Activated naive CD4-positive, alpha-beta T cell treated with anti-CD3 and anti-CD28 coated beads, Interleukin-2, amount 10 ng/mL, durations not matched to agents 7 days and 5 days (primary cell): ENCODE measurements around the gene CHD5.
A peak's percentile ranks its signal among the peaks of the same experiment; 100 is the strongest.

Experiments used
- CTCF ChIA-PET: fragments of 350-600 bp; sonication (Branson Sonifier 250); formaldehyde crosslinking; loops from one replicate; lab custom pipeline; 2021; ENCODE audit warnings: antibody characterized with exemption; lab: Charles Lee
- DNase-seq: peaks from one replicate; pipeline ENCODE4 v3.0.0-alpha.2; 2020
- H3K27ac Mint-ChIP-seq: one replicate; pipeline ENCODE4 v1.8.0; 2021; ENCODE audit warnings: mild to moderate bottlenecking, moderate library complexity, mixed read lengths
- H3K27me3 Mint-ChIP-seq: one replicate; pipeline ENCODE4 v1.8.0; 2021; ENCODE audit warnings: mild to moderate bottlenecking, mixed read lengths
- H3K36me3 Mint-ChIP-seq: one replicate; pipeline ENCODE4 v1.8.0; 2021; ENCODE audit warnings: mixed read lengths
- H3K4me1 Mint-ChIP-seq: one replicate; pipeline ENCODE4 v1.8.0; 2021; ENCODE audit warnings: mixed read lengths
- H3K4me3 Mint-ChIP-seq: one replicate; pipeline ENCODE4 v1.8.0; 2021; ENCODE audit warnings: mild to moderate bottlenecking, moderate library complexity, mixed read lengths
- H3K9me3 Mint-ChIP-seq: one replicate; pipeline ENCODE4 v1.8.0; 2021; ENCODE audit warnings: mixed read lengths

The CHD5 gene

GRCh38 chr1:6123083-6123482, 57.0 kb downstream of the CHD5 start:
- Mint-ChIP-seq H3K36me3 (no peaks in the 10 kb centered on the region), H3K27me3 (peaks cover 22% of the 10 kb centered on the region), H3K9me3 (no peaks in the 10 kb centered on the region), H3K27ac (no peak overlapping the region), H3K4me1 (peaks cover 5% of the 10 kb centered on the region), H3K4me3 (no peak overlapping the region)
- CTCF ChIA-PET = no interaction called here
- DNase-seq = no peak

- CTCF ChIA-PET = no interaction called here
- Mint-ChIP-seq H3K27me3 (peaks cover 14% of the 10 kb centered on the region), H3K36me3 (no peaks in the 10 kb centered on the region)
Observed at GRCh38 chr1:6121651-6122370, 58.3 kb downstream of the CHD5 start.

GRCh38 chr1:6121021-6121421, 59.1 kb downstream of the CHD5 start:
- H3K36me3 Mint-ChIP-seq = no peaks in the 10 kb centered on the region
- H3K27ac Mint-ChIP-seq = no peak overlapping the region
- no peak overlapping the region for H3K4me3 Mint-ChIP-seq
- CTCF ChIA-PET = no interaction called here
- H3K4me1 Mint-ChIP-seq = peaks cover 4% of the 10 kb centered on the region
- H3K27me3 Mint-ChIP-seq = peaks cover 10% of the 10 kb centered on the region
- peaks cover 6% of the 10 kb centered on the region for H3K9me3 Mint-ChIP-seq
- no peak for DNase-seq

More at GRCh38 chr1:6121651-6122370, 58.3 kb downstream of the CHD5 start:
- peaks cover 1% of the 10 kb centered on the region for H3K4me1 Mint-ChIP-seq
- DNase-seq = peak; percentile 14
- H3K27ac Mint-ChIP-seq = no peak overlapping the region
- H3K9me3 Mint-ChIP-seq = peaks cover 3% of the 10 kb centered on the region
- H3K4me3 Mint-ChIP-seq = no peak overlapping the region

GRCh38 chr1:6118415-6118814, 61.7 kb downstream of the CHD5 start:
- H3K27ac Mint-ChIP-seq = no peak overlapping the region
- no peak for DNase-seq
- CTCF ChIA-PET = no interaction called here
- H3K4me3 Mint-ChIP-seq = no peak overlapping the region
- H3K36me3 Mint-ChIP-seq = no peaks in the 10 kb centered on the region
- peaks cover 4% of the 10 kb centered on the region for H3K4me1 Mint-ChIP-seq
- peaks cover 16% of the 10 kb centered on the region for H3K27me3 Mint-ChIP-seq
- H3K9me3 Mint-ChIP-seq = peaks cover 6% of the 10 kb centered on the region

- peaks cover 4% of the 10 kb centered on the region for H3K4me1 Mint-ChIP-seq
- H3K9me3 Mint-ChIP-seq = peaks cover 6% of the 10 kb centered on the region
- H3K27me3 Mint-ChIP-seq = peaks cover 24% of the 10 kb centered on the region
- DNase-seq = no peak
- CTCF ChIA-PET = interaction anchor here (0.6 kb wide), 1 partner anchor 387 kb away, joined by 3 read pairs; no protein-coding TSS in a partner anchor
- no peak overlapping the region for H3K4me3 Mint-ChIP-seq
- H3K27ac Mint-ChIP-seq = no peak overlapping the region
- no peaks in the 10 kb centered on the region for H3K36me3 Mint-ChIP-seq
Observed at GRCh38 chr1:6117624-6118023, 62.5 kb downstream of the CHD5 start.

GRCh38 chr1:6117064-6117463, 63.1 kb downstream of the CHD5 start:
- Mint-ChIP-seq H3K4me1 (peaks cover 4% of the 10 kb centered on the region), H3K27me3 (peaks cover 29% of the 10 kb centered on the region), H3K27ac (no peak overlapping the region), H3K9me3 (peaks cover 6% of the 10 kb centered on the region), H3K4me3 (no peak overlapping the region), H3K36me3 (no peaks in the 10 kb centered on the region)
- CTCF ChIA-PET = interaction anchor here (0.6 to 1.2 kb wide), 2 partner anchors 130 to 388 kb away, joined by 3 read pairs; no protein-coding TSS in a partner anchor
- no peak for DNase-seq

- Mint-ChIP-seq H3K36me3 (no peaks in the 10 kb centered on the region), H3K4me3 (no peak overlapping the region), H3K9me3 (peaks cover 6% of the 10 kb centered on the region), H3K27me3 (peaks cover 38% of the 10 kb centered on the region), H3K27ac (no peak overlapping the region), H3K4me1 (peaks cover 4% of the 10 kb centered on the region)
- CTCF ChIA-PET = interaction anchor here (1.2 kb wide), 1 partner anchor 131 kb away, joined by 3 read pairs; no protein-coding TSS in a partner anchor
- DNase-seq = no peak
Observed at GRCh38 chr1:6116137-6116536, 64.0 kb downstream of the CHD5 start.

GRCh38 chr1:6113745-6114144, 66.4 kb downstream of the CHD5 start:
- peaks cover 6% of the 10 kb centered on the region for H3K9me3 Mint-ChIP-seq
- H3K4me3 Mint-ChIP-seq = no peak overlapping the region
- H3K27ac Mint-ChIP-seq = no peak overlapping the region
- no peak for DNase-seq
- CTCF ChIA-PET = no interaction called here
- peaks cover 4% of the 10 kb centered on the region for H3K4me1 Mint-ChIP-seq
- H3K27me3 Mint-ChIP-seq = peaks cover 42% of the 10 kb centered on the region
- no peaks in the 10 kb centered on the region for H3K36me3 Mint-ChIP-seq

GRCh38 chr1:6113116-6113515, 67.0 kb downstream of the CHD5 start:
- H3K4me3 Mint-ChIP-seq = no peak overlapping the region
- peaks cover 6% of the 10 kb centered on the region for H3K9me3 Mint-ChIP-seq
- H3K27ac Mint-ChIP-seq = no peak overlapping the region
- peaks cover 4% of the 10 kb centered on the region for H3K4me1 Mint-ChIP-seq
- peaks cover 45% of the 10 kb centered on the region for H3K27me3 Mint-ChIP-seq
- no peak for DNase-seq
- CTCF ChIA-PET = interaction anchor here (1.3 kb wide), 1 partner anchor 10 kb away, joined by 3 read pairs; no protein-coding TSS in a partner anchor
- H3K36me3 Mint-ChIP-seq = no peaks in the 10 kb centered on the region

- Mint-ChIP-seq H3K27me3 (peaks cover 46% of the 10 kb centered on the region), H3K4me1 (peaks cover 4% of the 10 kb centered on the region), H3K9me3 (peaks cover 7% of the 10 kb centered on the region), H3K36me3 (no peaks in the 10 kb centered on the region), H3K4me3 (no peak overlapping the region), H3K27ac (no peak overlapping the region)
- DNase-seq = no peak
- CTCF ChIA-PET = interaction anchor here (1.3 kb wide), 1 partner anchor 9 kb away, joined by 3 read pairs; no protein-coding TSS in a partner anchor
Observed at GRCh38 chr1:6112690-6113005, 67.5 kb downstream of the CHD5 start.

GRCh38 chr1:6111991-6112689, 68.0 kb downstream of the CHD5 start:
- no peaks in the 10 kb centered on the region for H3K36me3 Mint-ChIP-seq
- H3K4me3 Mint-ChIP-seq = no peak overlapping the region
- no peak for DNase-seq
- CTCF ChIA-PET = interaction anchor here (1.3 kb wide), 1 partner anchor 9 kb away, joined by 3 read pairs; no protein-coding TSS in a partner anchor
- peaks cover 4% of the 10 kb centered on the region for H3K4me1 Mint-ChIP-seq
- no peak overlapping the region for H3K27ac Mint-ChIP-seq
- peaks cover 10% of the 10 kb centered on the region for H3K9me3 Mint-ChIP-seq
- H3K27me3 Mint-ChIP-seq = peaks cover 51% of the 10 kb centered on the region

- H3K4me3 Mint-ChIP-seq = no peak overlapping the region
- H3K4me1 Mint-ChIP-seq = peaks cover under 1% of the 10 kb centered on the region
- no peak overlapping the region for H3K27ac Mint-ChIP-seq
- peaks cover 5% of the 10 kb centered on the region for H3K9me3 Mint-ChIP-seq
- CTCF ChIA-PET = no interaction called here
- peaks cover 52% of the 10 kb centered on the region for H3K27me3 Mint-ChIP-seq
- H3K36me3 Mint-ChIP-seq = no peaks in the 10 kb centered on the region
- DNase-seq = no peak
Observed at GRCh38 chr1:6111571-6111970, 68.5 kb downstream of the CHD5 start.

- H3K27me3 Mint-ChIP-seq = peaks cover 49% of the 10 kb centered on the region
- CTCF ChIA-PET = interaction anchor here (0.7 to 1.6 kb wide), 2 partner anchors 66 to 135 kb away, joined by 3 to 6 read pairs; no protein-coding TSS in a partner anchor
- no peaks in the 10 kb centered on the region for H3K36me3 Mint-ChIP-seq
Observed at GRCh38 chr1:6110326-6110725, 69.8 kb downstream of the CHD5 start.

GRCh38 chr1:6109688-6110087, 70.4 kb downstream of the CHD5 start:
- DNase-seq = no peak
- H3K4me3 Mint-ChIP-seq = no peak overlapping the region
- no peaks in the 10 kb centered on the region for H3K36me3 Mint-ChIP-seq
- no peak overlapping the region for H3K27ac Mint-ChIP-seq
- H3K9me3 Mint-ChIP-seq = peaks cover 4% of the 10 kb centered on the region
- H3K27me3 Mint-ChIP-seq = peaks cover 46% of the 10 kb centered on the region
- no peaks in the 10 kb centered on the region for H3K4me1 Mint-ChIP-seq
- CTCF ChIA-PET = interaction anchor here (0.5 to 1.6 kb wide), 3 partner anchors 133 to 411 kb away, joined by 3 to 6 read pairs (median 3); no protein-coding TSS in a partner anchor

More at GRCh38 chr1:6110326-6110725, 69.8 kb downstream of the CHD5 start:
- no peak overlapping the region for H3K27ac Mint-ChIP-seq
- H3K4me3 Mint-ChIP-seq = no peak overlapping the region
- DNase-seq = no peak
- peaks cover 4% of the 10 kb centered on the region for H3K9me3 Mint-ChIP-seq
- H3K4me1 Mint-ChIP-seq = no peaks in the 10 kb centered on the region
